Activated naive CD8-positive, alpha-beta T cell treated with anti-CD3 and anti-CD28 coated beads, Interleukin-2, amount 50 U/mL, for 24 hours (primary cell): Measurements from ENCODE around the gene TIAM2.

Experiments used
- ATAC-seq: fragments of 150-1000 bp; cut with Tn5 transposase; one replicate; pipeline ENCODE4 v1.10.0; 2021
- DNase-seq: peaks from one replicate; pipeline ENCODE4 v3.0.0; 2021
- H3K27ac Mint-ChIP-seq: one replicate; pipeline ENCODE4 v1.8.0; 2021; ENCODE audit warnings: mild to moderate bottlenecking, mixed read lengths
- H3K27me3 Mint-ChIP-seq: one replicate; pipeline ENCODE4 v1.8.0; 2021; ENCODE audit warnings: mixed read lengths
- H3K36me3 Mint-ChIP-seq: one replicate; pipeline ENCODE4 v1.8.0; 2021; ENCODE audit warnings: low read depth, mixed read lengths
- H3K4me1 Mint-ChIP-seq: one replicate; pipeline ENCODE4 v1.8.0; 2021; ENCODE audit warnings: mixed read lengths
- H3K4me3 Mint-ChIP-seq: one replicate; pipeline ENCODE4 v1.8.0; 2021; ENCODE audit warnings: mild to moderate bottlenecking, moderate library complexity, mixed read lengths
- H3K9me3 Mint-ChIP-seq: one replicate; pipeline ENCODE4 v1.8.0; 2021; ENCODE audit warnings: mixed read lengths

TIAM2 gene

DNA sequence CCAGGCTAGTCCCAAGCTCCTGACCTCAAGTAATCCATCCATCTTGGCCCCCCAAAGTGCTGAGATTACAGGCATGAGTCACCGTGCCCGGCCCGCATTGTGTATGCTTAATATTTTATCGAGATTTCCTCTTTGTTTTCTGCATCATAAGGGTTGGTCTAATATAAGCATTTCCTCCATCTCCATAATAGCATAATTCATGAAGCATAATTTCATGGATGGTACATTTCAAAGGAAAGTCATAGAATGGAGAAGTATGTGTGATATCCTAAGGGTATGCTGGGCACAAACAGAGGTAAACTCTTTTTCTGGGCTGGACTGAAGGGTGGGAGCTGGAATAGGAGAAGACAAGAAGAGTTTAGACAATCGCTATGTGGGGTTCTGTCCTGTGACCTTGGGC is 17.5 kb upstream of the TIAM2 start:
- H3K4me3 Mint-ChIP-seq: no peak overlapping the region
- H3K4me1 Mint-ChIP-seq: peaks cover 2% of the 10 kb centered on the region
- H3K27ac Mint-ChIP-seq: no peak overlapping the region
- H3K36me3 Mint-ChIP-seq: peaks cover 2% of the 10 kb centered on the region
- DNase-seq (no peak), ATAC-seq (no peak)
- H3K9me3 Mint-ChIP-seq: peaks cover 3% of the 10 kb centered on the region
- H3K27me3 Mint-ChIP-seq: no peaks in the 10 kb centered on the region

DNA sequence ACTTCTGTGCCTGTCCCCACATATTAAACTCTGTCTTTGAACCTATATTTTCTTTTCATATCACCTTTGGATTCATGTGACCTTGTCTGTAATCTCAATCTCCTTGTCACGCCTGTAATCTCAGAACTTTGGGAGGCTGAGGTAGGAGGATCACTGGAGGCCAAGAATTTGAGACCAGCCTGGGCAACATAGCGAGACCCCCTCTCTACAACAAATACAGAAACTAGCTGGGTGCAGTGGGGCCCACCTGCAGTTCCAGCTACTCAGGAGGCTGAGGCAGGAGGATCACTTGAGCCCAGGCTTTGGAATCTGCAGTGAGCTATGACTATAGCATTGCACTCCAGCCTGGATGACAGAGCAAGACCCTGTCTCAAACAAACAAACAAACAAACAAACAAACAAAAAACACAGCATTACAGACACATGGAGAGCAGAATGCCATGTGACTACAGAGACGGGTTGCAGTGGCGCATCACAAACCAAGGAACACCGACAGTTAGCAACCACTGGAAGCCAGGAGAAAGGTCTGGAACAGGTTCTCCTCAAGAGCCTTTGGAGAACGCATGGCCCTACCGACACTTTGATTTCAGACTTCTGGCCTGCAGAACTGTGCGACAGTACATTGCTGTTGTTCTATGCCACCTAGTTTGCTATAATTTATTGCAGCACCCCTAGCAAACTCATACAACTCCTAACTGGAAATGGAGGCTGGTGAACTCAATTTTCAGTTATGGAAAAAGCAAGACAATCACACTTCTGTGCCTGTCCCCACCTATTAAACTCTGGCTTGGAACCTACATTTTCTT is 14.6 kb upstream of the TIAM2 start:
- no peaks in the 10 kb centered on the region for H3K27me3 Mint-ChIP-seq
- H3K4me1 Mint-ChIP-seq: peaks cover 2% of the 10 kb centered on the region
- no peak overlapping the region for H3K27ac Mint-ChIP-seq
- DNase-seq: no peak
- ATAC-seq: no peak
- peaks cover 3% of the 10 kb centered on the region for H3K9me3 Mint-ChIP-seq
- no peaks in the 10 kb centered on the region for H3K36me3 Mint-ChIP-seq
- no peak overlapping the region for H3K4me3 Mint-ChIP-seq

DNA sequence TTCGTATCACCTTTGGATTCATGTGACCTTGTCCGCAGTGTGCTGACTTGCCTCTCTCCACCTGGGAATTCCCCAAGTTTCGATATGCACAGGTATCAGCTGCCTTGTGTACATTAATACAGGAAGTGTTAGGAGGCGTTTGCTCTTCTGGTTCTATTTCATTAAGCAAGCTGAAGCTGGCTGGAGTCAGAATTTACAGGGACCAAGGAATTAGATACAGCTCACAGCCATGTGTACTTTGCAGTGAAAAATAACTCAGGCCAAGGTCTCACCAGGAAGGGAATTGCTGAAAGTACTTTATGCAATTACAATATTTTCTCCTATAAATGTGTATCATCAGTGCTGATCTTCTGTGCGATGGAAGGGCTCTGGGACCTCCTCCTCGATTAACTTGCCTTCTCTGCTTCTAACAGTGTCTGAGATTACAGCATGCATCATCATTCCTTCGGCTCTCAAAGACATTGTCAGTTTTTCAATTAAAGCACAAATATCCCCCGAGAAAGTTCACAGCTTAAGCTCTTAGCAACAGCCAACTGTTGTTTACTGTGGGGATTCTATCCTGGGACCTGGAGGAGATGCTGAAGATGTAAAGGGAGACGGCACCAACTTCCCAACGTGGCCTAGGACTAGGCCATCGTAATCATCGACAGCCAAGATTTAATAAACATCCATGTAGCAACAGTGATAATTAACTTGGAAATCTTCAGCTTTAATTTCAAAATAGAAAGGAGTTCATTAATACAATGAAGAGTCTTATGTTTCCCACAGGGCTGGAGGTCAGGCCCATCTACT is 13.8 kb upstream of the TIAM2 start:
- Mint-ChIP-seq H3K27ac (no peak overlapping the region), H3K9me3 (peaks cover 2% of the 10 kb centered on the region), H3K36me3 (no peaks in the 10 kb centered on the region), H3K4me1 (peaks cover 2% of the 10 kb centered on the region), H3K4me3 (no peak overlapping the region), H3K27me3 (no peaks in the 10 kb centered on the region)
- no peak for DNase-seq
- no peak for ATAC-seq

DNA sequence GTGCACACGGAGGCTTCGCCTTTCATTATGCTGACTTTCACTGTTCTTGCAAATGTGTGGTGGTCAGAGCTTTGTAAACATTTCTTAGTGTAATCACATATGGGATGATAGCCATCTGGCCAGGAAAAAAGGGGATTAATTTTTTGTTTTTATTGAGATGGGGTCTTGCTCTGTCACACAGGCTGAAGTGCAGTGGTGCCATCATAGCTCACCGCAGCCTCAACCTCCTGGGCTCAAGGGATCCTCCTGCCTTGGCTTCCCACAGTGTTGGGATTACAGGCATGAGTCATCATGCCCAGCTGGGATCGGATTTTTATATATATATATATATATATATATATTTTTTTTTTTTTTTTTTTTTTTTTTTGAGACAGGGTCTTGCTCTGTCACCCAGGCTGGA is 11.0 kb upstream of the TIAM2 start:
- Mint-ChIP-seq H3K4me3 (no peak overlapping the region), H3K9me3 (peaks cover 10% of the 10 kb centered on the region), H3K27me3 (no peaks in the 10 kb centered on the region), H3K36me3 (no peaks in the 10 kb centered on the region), H3K4me1 (peaks cover 5% of the 10 kb centered on the region), H3K27ac (no peak overlapping the region)
- ATAC-seq: no peak
- DNase-seq: no peak

DNA sequence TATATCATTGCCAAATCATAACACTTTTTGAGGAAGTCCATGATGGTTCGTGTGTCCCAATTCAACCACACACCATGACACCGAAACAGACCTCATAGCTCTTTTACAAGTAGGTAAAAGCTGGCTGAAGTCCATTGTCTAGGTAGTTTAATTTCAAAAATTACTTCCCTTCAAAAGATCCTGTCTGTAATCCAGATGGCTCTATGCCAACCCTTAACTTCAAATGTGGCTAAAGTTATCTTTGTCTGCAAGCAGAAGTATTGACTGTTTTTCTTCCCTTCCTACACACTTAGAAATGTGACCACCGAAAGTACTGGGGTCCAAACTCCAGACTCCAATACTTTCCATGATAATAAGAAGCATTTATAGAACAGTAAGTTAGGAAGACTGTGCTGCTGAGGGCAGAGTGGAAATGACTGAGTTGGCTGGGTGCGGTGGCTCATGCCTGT is 8.3 kb upstream of the TIAM2 start:
- no peak overlapping the region for H3K4me3 Mint-ChIP-seq
- H3K27ac Mint-ChIP-seq: no peak overlapping the region
- H3K9me3 Mint-ChIP-seq: peaks cover 10% of the 10 kb centered on the region
- H3K27me3 Mint-ChIP-seq: no peaks in the 10 kb centered on the region
- H3K4me1 Mint-ChIP-seq: peaks cover 3% of the 10 kb centered on the region
- H3K36me3 Mint-ChIP-seq: no peaks in the 10 kb centered on the region
- DNase-seq (no peak), ATAC-seq (no peak)

DNA sequence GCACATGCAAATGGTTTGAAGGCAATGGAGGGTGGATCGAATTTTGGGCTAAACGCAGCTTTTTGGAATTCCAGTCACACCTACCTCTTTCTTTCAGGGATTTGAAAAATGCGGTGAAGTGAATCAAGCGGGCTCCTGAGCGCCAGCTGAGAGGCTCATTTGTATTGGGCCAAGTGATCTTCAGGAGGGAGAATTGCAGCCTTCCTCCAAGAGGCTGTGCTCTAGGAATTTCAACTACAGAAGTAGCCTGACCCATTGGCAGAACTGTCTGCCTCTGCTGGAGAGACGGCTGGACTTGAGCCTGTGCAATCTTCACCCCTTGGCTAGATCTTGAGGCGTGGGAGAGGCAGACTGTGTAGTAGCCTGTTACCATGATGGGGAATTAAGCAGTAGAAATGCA is 5.7 kb upstream of the TIAM2 start:
- Mint-ChIP-seq H3K36me3 (no peaks in the 10 kb centered on the region), H3K27ac (no peak overlapping the region), H3K4me3 (no peak overlapping the region), H3K4me1 (peaks cover 3% of the 10 kb centered on the region), H3K9me3 (peaks cover 10% of the 10 kb centered on the region), H3K27me3 (peaks cover 8% of the 10 kb centered on the region)
- DNase-seq (no peak), ATAC-seq (no peak)

DNA sequence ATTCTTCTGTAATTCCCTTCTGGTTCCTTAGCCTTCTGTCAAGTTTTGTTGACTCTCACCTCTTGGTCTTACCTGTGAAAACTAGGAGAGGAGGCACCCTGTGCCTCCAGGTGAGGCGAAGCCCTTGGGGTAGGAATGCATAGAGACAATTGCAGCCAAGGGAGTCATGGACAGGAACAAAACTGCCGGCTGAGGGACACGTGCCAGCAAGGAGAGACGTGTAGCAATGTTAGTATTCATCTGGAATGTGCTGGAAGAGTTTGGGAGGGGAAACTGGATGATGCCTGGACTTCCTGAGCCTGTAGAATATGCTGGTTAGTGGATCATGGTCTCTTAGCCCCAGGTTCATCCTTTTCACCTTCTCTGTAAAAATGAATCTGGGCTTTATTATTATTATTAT is 3.9 kb upstream of the TIAM2 start:
- H3K9me3 Mint-ChIP-seq: peaks cover 10% of the 10 kb centered on the region
- peaks cover 7% of the 10 kb centered on the region for H3K4me1 Mint-ChIP-seq
- H3K27me3 Mint-ChIP-seq: peaks cover 15% of the 10 kb centered on the region
- DNase-seq: no peak
- ATAC-seq: no peak
- H3K36me3 Mint-ChIP-seq: no peaks in the 10 kb centered on the region
- no peak overlapping the region for H3K27ac Mint-ChIP-seq
- no peak overlapping the region for H3K4me3 Mint-ChIP-seq

DNA sequence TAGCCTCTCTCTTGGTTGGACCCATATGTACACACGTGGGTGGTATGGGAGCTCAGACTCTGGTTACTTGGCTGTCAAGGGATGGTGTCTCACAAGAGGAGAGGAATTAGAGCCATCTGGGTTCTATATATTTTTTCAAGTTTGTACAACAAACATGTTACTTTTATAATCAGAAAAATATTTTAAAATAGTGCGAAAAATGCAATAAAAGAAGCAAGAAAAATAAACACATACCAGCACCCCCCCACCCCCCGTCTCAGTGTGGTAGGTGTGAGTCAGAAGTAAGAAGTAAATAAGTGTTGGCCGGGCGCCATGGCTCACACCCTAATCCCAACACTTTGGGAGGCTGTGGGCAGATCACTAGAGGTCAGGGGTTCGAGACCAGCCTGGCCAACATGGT is 2.1 kb upstream of the TIAM2 start:
- Mint-ChIP-seq H3K27ac (no peak overlapping the region), H3K4me3 (no peak overlapping the region), H3K4me1 (peaks cover 9% of the 10 kb centered on the region), H3K27me3 (peaks cover 33% of the 10 kb centered on the region), H3K36me3 (no peaks in the 10 kb centered on the region), H3K9me3 (peaks cover 5% of the 10 kb centered on the region)
- no peak for ATAC-seq
- DNase-seq: no peak

DNA sequence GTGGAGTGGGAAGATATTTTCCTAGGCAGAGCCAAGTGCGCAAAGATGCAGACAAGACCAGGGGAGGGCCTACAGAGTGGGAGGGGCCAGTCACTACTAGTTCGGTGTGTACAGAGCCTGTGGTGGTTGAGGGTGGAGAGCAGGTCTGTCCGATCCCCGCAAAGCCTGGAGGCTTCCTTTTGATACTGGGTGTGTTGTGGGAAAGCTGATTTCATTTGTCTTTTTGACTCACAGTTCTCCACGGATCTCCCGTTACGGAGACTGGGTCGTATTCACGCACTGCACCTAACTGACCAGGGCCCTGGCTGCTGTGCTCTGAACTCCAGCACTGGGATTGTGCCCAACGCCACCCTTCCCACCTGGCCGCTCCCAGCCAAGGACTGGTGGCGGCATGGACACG is 1.4 kb upstream of the TIAM2 start:
- ATAC-seq: no peak
- H3K27me3 Mint-ChIP-seq: peaks cover 39% of the 10 kb centered on the region
- peaks cover 9% of the 10 kb centered on the region for H3K4me1 Mint-ChIP-seq
- no peak overlapping the region for H3K27ac Mint-ChIP-seq
- no peaks in the 10 kb centered on the region for H3K9me3 Mint-ChIP-seq
- DNase-seq: no peak
- no peaks in the 10 kb centered on the region for H3K36me3 Mint-ChIP-seq
- H3K4me3 Mint-ChIP-seq: peak overlapping the region; percentile 16

DNA sequence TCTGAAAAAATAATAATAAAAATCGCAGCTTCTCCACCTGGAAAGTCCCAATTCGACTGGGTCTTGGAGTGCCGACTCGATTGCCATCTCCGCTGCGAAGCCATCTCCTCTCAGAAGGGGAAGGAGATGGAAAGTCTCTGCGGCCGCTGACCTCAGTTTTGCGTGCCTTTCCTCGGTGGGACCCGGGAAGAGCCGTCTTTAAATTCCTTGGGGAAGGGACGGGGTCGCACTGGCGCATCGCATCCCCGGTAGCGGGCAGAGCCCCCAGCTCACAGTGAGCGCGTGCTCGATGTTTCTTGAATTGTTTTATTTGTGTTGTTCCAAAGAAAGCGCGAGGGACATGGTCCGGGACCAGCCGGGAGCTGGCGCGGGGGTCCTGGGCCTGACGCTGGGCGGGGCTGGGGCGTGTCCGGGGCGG is 270 bp upstream of the TIAM2 start:
- Mint-ChIP-seq H3K27ac (no peak overlapping the region), H3K4me1 (peaks cover 9% of the 10 kb centered on the region), H3K9me3 (no peaks in the 10 kb centered on the region), H3K4me3 (peak overlapping the region; percentile 58), H3K27me3 (peaks cover 43% of the 10 kb centered on the region), H3K36me3 (no peaks in the 10 kb centered on the region)
- ATAC-seq (no peak), DNase-seq (no peak)

DNA sequence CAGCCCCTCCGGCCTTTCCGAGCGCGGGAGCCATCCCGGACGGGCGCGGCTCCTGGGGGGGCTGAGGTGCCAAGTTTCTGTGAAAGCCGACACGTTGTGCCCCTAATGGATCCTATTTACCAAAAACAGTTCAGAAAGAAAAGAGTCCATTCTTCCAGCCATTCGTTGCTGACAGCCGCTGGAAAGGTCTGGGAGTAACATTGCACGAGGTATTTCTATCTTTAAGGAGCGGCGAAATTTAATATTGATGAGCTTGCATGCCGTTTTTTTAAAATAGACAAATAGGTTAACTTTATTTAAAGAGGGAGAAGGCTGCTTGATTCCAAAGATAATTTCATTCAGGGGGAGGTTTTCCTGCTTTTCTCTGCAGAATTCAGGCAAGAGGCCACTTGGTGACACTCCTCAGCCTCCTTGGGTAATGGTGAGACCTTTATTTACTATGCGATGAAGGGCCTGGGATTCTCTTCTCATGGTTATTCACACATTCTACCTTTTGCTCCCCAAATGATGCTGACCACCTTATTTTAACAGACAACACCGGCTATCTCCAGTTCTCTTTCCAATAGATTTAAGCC is 988 bp downstream of the TIAM2 start:
- no peak overlapping the region for H3K27ac Mint-ChIP-seq
- no peaks in the 10 kb centered on the region for H3K36me3 Mint-ChIP-seq
- H3K4me3 Mint-ChIP-seq: peak overlapping the region; percentile 65
- H3K27me3 Mint-ChIP-seq: peaks cover 45% of the 10 kb centered on the region
- no peak for DNase-seq
- H3K4me1 Mint-ChIP-seq: peaks cover 9% of the 10 kb centered on the region
- no peak for ATAC-seq
- no peaks in the 10 kb centered on the region for H3K9me3 Mint-ChIP-seq

DNA sequence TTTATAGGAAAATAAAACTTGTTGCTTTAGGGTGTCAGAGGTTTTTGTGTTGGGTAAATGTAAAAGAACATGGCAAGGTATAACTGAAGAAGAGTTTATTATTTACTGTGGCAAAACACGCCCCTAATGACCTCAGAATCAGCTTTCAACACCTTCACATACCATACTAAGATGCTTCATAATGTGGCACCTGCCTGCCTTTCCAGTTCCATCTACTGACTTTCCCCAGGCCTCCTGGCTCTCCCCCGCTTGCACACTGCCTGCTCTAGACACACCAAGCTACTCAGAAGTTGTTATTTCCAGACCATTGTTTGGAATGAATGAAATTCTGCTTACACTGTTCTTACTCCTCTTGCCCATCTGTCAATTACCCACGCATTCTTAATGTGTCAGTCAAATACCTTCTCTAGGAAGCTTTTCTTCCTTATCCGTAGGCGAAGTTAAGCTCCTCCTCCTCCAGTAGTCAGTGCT is 1.8 kb downstream of the TIAM2 start:
- Mint-ChIP-seq H3K27me3 (peaks cover 48% of the 10 kb centered on the region), H3K27ac (no peak overlapping the region), H3K4me1 (peaks cover 9% of the 10 kb centered on the region), H3K36me3 (no peaks in the 10 kb centered on the region), H3K9me3 (no peaks in the 10 kb centered on the region), H3K4me3 (no peak overlapping the region)
- ATAC-seq: no peak
- no peak for DNase-seq

DNA sequence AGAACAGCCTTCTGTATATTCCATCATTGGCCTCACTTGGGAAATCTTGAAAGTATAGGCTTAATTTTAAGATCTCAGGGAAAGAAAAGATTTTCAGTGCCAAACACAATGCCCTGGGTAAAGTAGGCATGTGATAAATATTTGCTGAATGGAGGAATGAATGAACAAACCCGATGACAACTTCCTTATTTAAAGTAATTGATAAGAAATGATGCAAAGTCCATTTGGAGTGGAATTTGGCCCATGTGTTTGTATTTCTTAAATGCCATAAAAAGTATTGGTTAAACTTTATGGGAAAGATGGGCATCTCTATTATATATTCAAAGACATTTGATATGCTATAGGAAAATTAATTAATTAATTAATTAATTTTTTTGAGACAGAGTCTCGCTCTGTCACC is 3.7 kb downstream of the TIAM2 start:
- Mint-ChIP-seq H3K27me3 (peaks cover 46% of the 10 kb centered on the region), H3K4me1 (peaks cover 10% of the 10 kb centered on the region), H3K36me3 (no peaks in the 10 kb centered on the region), H3K4me3 (no peak overlapping the region), H3K27ac (no peak overlapping the region), H3K9me3 (no peaks in the 10 kb centered on the region)
- no peak for DNase-seq
- no peak for ATAC-seq

DNA sequence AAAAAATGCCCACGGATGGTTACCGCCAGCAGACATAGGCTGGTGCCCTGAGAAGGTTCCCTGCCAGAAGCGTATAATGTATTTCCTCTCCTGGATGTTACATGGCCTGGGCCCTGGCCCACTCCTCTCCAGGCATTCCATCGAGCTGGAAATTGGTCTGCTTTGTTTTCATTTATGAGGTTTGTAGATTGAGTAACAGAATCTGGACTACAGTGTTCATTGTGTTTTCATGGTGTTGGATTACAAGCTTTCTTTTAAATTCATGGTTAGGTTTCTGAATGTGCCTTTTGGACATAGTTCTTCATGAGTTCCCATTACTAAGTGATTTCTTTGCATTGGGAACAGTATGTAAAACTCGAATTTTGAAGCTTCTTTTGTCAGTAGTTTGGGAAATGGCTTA is 6.4 kb downstream of the TIAM2 start:
- peaks cover 32% of the 10 kb centered on the region for H3K27me3 Mint-ChIP-seq
- no peaks in the 10 kb centered on the region for H3K9me3 Mint-ChIP-seq
- ATAC-seq (no peak), DNase-seq (no peak)
- no peaks in the 10 kb centered on the region for H3K36me3 Mint-ChIP-seq
- H3K4me1 Mint-ChIP-seq: peaks cover 6% of the 10 kb centered on the region
- H3K27ac Mint-ChIP-seq: no peak overlapping the region
- no peak overlapping the region for H3K4me3 Mint-ChIP-seq

DNA sequence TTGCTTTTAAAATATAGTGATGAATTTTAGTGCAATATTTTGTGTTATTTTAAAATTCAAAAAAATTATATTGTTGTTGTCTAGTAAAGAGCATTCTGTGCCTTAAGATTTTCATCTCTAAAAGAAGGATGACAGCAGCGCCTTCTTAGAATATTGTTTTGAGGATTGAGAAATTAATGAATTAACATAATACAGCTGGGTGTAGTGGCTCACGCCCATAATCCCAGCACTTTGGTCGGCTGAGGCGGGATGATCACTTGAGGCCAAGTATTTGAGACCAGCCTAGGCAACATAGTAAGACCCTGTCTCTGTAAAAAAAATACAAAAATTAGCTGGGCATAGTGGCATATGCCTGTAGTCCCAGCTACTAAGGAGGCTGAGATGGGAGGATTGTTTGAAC is 6.8 kb downstream of the TIAM2 start:
- no peak overlapping the region for H3K4me3 Mint-ChIP-seq
- peaks cover 28% of the 10 kb centered on the region for H3K27me3 Mint-ChIP-seq
- H3K4me1 Mint-ChIP-seq: peaks cover 5% of the 10 kb centered on the region
- H3K9me3 Mint-ChIP-seq: no peaks in the 10 kb centered on the region
- ATAC-seq (no peak), DNase-seq (no peak)
- H3K36me3 Mint-ChIP-seq: no peaks in the 10 kb centered on the region
- no peak overlapping the region for H3K27ac Mint-ChIP-seq
